NCI-H128 (cell line): ENCODE results near the gene CUX1.
"Not testable (repeated sequence)": the region's sequence is repeated elsewhere in the genome, so short reads cannot be mapped to it uniquely, and the experiment has no call there.

Source experiments
- DNase-seq: peaks from one replicate; lab custom pipeline; 2025; ENCODE audit not compliant: unreplicated experiment; lab: John Stamatoyannopoulos, UW

The CUX1 gene

DNA sequence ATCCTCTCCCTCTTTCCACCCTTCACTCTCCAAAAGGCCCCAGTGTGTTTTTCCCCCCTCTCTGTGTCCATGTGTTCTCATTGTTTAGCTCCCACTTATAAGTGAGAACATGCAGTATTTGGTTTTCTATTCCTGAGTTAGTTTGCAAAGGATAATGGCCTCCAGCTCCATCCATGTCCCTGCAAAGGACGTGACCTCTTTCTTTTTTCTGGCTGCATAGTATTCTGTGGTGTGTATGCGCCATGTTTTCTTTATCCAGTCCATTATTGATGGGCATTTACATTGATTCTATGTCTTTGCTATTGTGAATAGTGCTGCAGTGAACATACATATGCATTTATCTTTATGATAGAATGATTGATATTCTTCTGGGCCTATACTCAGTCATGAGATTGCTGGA is 31.9 kb downstream of the CUX1 start:
- DNase-seq: not testable (repeated sequence)

DNA sequence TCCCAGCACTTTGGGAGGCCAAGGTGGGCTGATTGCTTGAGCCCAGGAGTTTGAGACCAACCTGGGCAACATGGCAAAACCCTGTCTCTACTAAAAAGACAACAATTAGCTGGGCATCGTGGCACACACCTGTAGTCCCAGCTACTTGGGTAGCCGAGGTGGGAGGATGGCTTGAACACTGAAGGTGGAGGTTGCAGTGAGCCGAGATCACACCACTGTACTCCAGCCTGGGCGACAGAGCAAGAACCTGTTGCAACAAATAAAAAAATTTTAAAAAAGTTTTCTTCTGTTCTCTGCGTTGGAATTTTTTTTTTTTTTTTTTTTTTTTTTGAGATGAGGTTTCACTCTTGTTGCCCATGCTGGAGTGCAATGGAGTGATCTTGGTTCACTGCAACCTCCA is 34.9 kb downstream of the CUX1 start:
- DNase-seq: not testable (repeated sequence)

DNA sequence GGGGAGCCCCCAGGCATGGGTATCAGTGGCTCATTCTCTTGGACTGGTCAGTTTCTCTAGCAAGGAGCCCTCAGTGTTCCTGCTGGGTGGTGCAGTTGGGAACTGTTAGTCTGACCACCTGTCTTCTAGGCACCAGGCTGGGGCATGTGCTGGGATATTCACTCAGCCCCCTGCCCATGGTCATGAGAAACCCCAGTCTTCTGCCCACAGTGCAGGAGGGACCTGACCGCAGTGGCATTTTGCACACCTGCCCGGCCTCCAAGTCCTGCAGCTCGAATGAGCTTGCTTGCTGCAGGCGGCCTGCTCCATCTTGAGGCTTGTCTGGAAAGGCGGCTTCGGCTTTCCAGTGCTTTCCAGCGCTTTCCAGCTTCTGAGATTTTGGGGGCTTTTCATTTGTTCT is 36.3 kb downstream of the CUX1 start:
- no peak for DNase-seq

DNA sequence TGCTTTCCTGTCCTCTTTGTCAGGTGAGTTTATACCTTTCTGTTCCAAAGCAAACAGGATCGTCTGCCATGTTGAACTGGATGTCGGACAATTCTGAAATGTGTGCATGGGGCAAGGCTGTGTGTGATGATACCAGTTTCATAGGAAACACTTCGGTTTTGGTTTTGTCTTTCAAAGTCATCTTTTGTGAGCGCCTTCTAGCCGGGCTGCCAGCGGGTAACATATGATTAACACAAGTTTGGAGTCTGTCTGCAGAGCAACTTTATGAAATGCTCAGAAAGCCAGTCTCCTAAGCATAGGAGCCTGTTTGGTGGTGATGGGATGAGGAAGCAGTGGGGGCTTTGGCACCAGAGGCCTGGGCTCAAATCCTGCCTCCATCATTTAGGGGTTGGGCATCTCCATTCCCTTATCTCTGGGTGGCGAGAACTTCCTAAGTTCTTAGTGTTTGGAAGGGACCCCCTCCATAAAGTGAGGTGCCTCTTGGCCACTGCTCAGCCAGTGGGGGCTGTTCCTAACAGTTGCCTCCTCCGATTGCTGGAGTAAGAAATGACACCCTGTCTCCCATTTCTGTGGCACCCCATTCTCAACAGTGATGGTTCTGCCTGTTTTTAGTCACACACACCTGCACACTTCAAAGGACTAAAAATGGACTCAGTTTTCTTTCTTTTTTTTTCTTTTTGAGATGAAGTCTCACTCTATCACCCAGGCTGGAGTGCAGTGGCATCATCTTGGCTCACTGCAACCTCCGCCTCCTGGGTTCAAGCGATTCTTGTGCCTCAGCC is 36.8 kb downstream of the CUX1 start:
- DNase-seq: no peak

DNA sequence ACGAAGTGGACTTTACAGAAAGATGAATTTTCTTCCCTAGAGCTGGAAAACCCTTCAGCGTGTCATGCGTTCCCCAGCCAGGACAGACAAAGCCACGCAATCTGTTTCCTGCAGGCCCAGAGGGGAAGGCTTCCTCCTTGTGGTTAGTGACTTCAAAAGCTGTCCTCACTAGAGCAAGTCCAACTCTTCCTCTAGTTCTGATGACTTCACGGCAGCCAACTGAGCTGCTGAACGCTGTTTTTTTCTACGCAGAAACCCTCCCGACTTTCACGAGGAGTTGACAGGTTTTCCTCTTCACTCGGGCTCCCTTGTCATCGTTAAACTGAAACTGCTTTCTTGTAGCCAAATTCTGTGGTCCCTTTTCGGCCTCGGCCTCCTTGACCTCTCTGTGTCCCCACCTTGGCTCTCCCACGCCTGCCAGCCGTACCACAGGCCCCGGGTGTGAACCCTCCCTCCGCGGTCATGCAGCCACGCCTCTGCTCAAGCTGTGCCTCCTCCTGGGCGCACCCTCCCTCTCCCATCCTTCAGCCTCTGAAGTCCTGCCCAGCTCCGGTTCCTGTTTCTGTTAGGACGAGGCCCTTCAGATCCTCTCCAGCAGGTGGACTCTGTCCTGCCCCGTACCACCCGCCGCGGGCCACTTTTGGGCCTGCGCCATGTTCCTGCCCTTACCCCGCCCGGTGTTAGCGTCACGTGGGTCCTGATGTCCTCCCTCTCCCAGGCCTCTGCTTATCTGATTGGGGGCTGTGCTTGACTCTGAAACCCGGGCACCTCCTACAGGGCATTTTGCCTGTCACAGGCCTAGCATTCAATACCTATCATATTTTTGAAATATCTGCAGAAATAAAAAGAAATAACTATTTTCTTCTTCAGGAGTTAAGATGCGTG is 39.3 kb downstream of the CUX1 start:
- no peak for DNase-seq

DNA sequence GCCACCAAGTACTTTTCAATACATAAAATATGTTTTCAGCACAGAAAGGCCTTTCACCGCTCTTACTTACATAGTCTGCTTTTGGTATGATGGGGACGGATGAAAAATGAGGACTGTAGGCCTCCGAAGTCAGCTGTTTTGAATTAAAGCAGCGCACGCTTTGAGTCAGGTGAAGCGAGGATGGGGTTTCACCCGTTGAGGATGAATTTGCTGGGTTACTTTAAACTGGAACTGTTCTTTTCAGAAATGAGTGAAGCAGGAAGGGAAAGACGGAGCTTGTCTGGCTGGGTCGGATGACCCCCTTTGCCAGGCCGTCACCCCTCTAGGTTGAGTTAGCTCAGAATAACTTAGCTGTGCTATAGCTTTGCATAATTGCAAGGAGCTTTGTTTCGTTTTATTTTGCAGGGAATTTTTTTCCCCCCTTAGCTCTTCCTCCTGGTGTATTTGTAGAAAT is 40.0 kb downstream of the CUX1 start:
- DNase-seq: no peak

DNA sequence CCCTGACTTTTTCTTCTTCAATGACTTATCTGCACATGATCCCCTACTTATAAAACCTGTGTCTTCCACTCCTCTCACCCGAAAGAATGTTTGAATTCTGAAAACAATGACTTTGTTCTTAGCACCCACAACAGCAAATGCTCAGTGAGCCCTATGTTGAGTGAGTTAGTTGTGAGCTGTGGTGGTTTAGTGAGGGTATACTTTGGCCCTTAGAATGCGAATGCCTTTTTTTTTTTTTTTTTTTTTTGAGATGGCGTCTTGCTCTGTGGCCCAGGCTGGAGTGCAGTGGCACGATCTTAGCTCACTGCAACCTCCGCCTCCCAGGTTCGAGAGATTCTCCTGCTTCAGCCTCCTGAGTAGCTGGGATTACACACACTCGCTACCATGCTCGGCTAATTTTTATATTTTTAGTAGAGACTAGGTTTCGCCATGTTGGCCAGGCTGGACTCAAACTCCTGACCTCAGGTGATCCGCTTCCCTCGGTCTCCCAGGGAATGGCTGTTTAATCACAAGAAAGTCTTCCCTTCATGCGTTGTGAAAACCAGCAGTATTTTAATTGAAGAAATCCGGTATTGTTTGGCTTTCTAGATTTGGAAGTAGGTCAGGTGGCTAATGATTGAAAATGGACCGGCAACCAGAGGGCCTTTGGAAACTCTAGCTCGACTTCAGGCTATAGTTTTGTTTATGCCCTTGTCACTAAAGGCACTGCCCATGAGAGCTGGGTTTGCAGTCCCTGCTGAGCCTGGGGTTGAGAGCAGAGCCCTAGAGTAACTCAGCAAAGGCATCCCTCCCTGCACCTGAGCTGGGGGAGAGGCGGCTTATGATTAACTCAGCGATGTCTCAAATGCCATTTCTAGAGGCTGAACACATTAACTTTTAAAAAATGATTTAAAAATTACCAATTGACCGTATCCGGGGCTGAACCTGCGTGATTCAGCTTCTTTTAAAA is 41.3 kb downstream of the CUX1 start:
- DNase-seq: no peak

DNA sequence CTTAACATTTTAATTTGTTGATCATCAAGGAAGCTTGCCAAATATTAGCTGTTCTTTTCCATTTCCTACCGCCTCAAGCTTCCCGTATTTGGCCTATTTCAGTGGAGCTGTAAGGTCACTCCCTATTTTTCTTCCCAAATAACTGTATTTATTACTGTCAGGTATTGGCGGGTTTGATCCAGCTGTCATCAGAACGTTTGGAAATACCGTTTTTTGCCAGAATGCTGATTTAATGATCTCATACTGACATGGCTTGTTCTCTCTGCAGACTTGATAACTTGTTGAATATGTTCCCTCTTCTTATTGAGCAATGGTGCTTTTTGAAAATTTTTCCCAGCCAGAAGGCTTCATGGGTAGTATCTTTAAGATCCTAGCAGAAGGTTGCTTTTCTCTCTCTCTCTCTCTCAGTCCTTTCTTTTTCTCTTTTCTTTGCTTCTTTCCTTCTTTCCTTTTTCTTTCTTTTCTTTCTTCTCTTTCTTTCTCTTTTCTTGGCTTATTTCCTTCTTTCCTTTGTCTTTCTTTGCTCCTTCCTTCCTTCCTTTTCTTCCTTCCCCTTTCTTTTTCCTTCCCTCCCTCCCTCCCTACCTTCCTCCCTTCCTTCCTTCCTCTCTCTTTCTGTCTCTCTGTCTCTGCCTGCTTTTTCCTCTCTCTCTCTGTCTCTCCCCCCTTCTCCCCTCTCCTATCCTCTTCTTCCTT is 42.1 kb downstream of the CUX1 start:
- DNase-seq: no peak

DNA sequence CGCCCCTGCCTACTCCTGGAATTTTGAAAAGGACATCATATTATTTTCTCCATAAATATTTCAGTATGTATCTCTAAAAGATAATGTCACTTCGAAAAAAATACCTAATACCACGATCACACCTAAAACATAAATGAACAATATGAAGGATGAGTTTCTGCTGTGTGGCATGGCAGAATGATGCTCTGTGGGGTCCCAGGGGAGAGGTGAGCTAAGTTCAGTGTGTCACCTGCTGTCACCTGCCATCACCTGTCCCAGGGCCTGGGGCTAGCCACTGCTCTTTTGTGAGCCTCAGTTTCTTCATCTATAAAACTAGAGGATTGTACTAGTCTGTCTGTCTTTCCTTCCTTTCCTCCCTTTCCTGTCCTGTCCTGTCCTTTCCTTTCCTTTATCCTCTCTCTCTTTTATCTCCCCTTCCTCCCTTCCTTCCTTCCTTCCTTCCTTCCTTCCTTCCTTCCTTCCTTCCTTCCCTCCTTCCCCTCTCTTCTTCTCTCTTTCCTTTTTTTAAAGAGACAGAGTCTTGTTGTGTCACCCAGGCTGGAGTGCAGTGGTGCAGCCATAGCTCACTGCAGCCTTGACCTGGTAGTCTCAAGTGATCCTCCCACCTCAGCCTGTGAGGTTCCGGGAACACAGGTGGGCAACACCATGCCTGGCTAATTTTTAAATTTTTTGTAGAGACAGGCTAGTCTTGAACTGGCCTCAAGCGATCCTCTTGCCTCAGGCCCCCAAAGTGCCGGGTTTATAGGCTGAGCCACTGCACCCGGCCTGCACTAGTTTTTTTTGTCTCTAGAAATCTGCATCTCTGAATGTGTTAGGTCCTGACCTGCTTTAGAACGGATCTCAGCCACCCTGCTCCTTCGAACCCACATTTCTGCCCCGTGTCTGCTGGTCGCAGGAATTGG is 43.1 kb downstream of the CUX1 start:
- DNase-seq: no peak

DNA sequence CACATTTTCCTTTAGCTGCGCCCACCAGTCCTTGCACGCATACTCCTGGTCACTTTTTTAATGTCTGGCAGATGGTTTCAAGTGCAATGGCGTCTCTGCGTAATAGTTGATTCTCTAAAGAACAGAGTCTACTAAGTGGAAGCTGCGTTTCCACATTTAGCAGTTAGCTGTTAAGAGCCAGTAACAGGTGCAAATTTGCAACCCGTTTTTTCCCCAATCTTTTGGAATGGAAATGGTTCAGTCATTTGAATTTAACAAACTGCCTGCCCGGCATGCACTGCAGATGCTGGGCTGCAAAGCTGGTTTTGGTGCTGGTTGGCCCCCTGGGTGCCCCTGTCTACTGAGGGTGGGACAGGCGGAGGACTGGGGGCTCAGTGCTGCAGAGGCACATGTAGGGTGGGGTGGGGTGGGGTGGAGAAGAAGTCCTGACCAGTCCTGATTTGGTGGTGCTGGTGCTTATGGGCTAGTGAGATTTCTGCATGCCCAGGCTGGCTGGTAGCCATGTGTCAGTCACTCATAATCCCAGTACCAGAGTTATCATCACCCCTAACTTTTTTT is 43.9 kb downstream of the CUX1 start:
- no peak for DNase-seq

DNA sequence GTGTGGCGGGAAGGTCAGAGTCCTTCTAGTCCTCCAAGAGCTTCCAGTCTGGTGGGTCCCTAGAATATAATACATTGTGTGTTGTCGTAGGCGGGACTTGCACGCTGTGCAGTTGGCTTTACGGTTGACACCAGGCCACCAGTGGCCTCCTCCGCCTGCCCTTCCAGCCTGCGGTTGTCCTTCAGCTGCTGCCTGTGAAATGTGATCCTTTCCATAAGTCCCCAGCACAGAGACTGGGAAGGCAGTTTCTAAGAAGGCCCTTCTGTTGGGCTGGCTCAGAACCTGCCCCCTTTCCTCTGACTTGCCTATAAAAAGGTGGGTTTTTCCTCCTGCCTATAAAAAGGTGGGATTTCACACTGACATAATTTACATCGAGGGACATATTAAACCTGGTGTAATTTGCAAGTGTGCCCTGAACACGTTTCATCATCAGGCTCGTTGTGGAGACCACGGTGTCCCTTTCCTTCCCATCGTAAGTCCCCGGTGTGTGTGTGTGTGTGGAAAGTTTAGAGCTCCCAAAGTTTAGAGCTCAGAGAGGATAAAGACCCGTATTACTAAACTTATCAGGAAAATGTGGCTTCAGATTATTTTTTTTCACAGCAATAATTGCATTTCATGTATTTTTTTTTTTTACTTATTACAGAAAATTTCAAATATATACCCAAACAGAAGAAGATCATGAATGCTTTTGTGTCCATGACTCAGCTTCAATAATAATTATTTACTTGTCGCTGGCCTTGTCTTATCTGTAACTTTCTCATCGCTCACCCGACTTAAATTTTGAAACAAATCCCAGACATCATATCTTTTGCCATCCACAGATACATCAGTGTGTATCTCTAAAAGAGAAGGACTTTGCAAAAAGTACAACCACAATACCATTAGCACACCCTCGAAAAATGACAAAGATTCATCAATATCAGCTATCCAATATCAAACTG is 45.1 kb downstream of the CUX1 start:
- no peak for DNase-seq

DNA sequence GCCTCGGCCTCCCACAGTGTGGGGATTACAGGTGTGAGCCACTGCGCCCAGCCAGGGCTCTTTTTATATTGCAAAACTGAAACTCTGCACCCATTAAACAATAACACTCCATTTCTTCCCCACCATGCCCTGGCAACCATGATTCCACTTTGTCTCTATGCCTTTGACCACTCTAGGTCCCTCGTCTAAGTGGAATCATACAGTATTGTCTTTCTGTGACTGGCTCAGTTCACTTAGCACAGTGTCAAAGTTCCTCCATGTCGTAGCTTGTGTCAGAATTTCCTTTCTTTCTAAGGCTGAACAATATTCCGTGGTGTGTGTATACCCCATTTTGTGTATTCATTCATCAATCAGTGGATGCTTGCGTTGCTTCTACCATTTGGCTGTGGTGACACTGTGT is 46.2 kb downstream of the CUX1 start:
- no peak for DNase-seq

DNA sequence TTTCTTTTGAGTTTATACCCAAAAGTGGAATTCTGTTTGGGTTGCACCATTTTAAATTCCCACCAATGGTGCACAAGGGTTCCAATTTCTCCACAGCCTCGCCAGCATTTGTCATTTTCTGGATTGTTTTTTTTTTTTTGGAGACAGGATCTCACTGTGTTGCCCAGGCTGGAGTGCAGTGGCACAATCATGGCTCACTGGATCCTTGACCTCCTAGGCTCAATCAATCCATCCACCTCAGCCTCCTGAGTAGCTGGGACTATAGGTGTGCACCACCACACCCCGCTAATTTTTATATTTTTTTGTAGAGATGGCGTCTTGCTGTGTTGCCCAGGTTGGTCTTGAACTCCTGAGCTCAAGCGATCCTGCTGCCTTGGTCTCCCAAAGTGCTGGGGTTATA is 46.6 kb downstream of the CUX1 start:
- no peak for DNase-seq

DNA sequence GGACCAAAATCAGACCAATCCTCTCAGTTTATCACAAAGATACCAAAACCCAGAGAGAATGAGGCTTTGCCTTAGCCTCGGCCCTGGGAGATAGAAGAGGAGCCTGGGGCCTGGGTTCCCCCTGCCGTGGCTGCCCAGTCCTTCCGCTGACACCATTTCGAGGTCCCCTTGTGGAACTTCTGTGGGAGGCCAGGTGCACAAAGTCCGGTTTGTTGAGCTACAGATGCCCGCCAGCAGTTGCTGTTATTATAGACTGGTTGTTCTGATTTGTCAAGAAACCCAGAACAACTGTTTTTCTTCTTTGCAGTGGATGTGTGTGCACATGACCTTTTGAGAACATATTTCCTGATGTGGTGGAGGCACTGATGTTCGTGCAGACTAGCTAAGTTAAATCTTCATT is 47.6 kb downstream of the CUX1 start:
- no peak for DNase-seq

DNA sequence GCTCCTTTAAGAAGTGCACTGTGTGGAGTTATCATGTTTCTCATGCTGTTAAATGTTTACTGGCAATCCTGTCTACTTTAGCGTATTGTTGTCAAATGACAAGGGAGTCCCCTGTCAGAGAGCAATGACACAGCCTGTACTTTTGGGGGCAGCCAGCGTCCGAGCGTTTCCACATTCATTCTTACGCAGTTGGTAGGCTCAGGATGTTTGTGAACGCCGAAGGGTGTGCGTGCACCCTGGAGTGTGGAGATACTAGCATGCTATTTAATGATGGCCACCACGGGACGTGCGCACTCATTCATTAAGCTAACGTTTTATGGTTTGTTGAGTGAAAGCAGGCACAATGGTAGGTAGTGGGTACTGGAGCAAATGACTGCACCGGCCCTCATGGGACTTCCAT is 48.0 kb downstream of the CUX1 start:
- no peak for DNase-seq

DNA sequence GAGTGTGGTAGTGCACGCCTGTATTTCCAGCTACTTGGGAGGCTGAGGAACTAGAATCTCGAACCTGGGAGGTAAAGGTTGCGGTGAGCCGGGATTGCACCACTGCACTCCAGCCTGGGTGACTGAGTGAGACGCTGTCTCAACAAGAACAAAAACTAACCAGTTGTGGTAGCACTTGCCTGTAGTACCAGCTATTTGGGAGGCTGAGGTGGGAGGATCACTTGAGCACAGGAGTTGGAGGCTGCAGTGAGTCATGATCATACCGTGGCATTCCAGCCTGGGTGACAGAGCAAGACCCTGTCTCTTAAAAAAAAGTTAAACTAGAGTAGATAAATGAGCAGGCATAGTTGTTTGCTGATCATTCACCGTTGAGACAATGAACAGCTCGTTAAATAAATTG is 48.9 kb downstream of the CUX1 start:
- DNase-seq: no peak

DNA sequence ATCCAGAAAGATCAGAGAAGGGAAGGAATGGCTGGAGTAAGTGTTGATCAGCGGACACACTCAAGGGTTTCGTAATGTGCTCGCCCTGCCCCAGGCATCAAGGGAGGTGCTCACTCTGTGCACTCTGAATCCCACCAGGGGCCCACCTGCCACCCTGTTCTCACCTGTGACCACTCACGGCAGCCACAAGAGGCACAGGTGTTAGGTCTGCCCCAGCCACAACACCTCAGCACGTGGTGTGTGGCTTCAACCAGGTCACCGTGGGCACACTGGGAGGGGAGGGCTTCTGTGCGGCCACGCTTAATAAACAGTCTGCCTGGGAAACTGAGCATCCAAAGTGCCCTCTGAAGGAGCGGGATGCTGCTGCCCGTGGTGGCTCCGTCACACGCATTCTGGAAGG is 49.8 kb downstream of the CUX1 start:
- no peak for DNase-seq

DNA sequence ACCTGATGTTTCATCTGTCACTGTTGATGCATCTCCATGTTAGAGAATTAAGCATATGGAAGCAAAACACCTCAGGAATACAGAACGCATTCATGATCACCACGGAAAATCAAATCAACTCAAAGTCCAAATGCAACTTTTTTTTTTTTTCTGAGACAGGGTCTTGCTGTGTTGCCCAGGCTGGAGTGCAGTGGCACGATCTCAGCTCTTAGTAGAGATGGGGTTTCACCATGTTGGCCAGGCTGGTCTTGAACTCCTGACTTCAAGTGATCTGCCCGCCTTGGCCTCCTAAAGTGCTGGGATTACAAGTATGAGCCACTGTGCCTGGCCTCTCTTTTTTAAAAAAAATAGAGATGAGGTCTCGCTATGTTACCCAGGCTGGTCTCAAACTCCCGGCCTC is 50.3 kb downstream of the CUX1 start:
- not testable (repeated sequence) for DNase-seq
